Measurements from ENCODE around the gene TBC1D30.

TBC1D30 gene

GRCh38 chr12:64890873-64891468 is 66.5 kb downstream of the TBC1D30 start:
- H3K9me3 ChIP-seq (ENCODE audit: insufficient read depth, low read length), result no peaks in the 10 kb centered on the region
- no peak overlapping the region for H3K27ac ChIP-seq (ENCODE audit: low read depth, low read length)
- no peak overlapping the region for H3K9ac ChIP-seq (ENCODE audit: low read length)
- H2AFZ ChIP-seq (ENCODE audit: low read depth, low read length, severe bottlenecking), result no peak overlapping the region
- no peak overlapping the region for H3K4me2 ChIP-seq (ENCODE audit: low read depth, low read length, poor library complexity, severe bottlenecking)
- no peaks in the 10 kb centered on the region for H3K9me2 ChIP-seq (replicated peaks; ENCODE audit: insufficient read depth, low read length)
- no peaks in the 10 kb centered on the region for H4K20me1 ChIP-seq (ENCODE audit: low read depth, low read length)
- no peaks in the 10 kb centered on the region for H3K27me3 ChIP-seq (ENCODE audit: low read length)
- no peak overlapping the region for H3K4me3 ChIP-seq (ENCODE audit: insufficient read depth, low read length, poor library complexity, severe bottlenecking)
- H3F3A ChIP-seq (ENCODE audit: insufficient read depth), result no peaks in the 10 kb centered on the region
- H3K79me2 ChIP-seq (ENCODE audit: insufficient read depth, low read length), result no peaks in the 10 kb centered on the region
- H3K36me3 ChIP-seq (ENCODE audit: low read length), result no peaks in the 10 kb centered on the region
- peak; percentile 36 for TF ChIP-seq CTCF (IDR thresholded peaks at IDR 0.05; ENCODE audit: insufficient read depth, low read length, poor library complexity, severe bottlenecking)
- no peak for TF ChIP-seq EZH2phosphoT487 (conservative IDR thresholded peaks at IDR 0.05; ENCODE audit: low read length)

GRCh38 chr12:64891629-64892028 is 67.2 kb downstream of the TBC1D30 start:
- no peak overlapping the region for H3K4me3 ChIP-seq (ENCODE audit: insufficient read depth, low read length, poor library complexity, severe bottlenecking)
- H3K79me2 ChIP-seq (ENCODE audit: insufficient read depth, low read length), result no peaks in the 10 kb centered on the region
- TF ChIP-seq CTCF (IDR thresholded peaks at IDR 0.05; ENCODE audit: insufficient read depth, low read length, poor library complexity, severe bottlenecking) (no peak), EZH2phosphoT487 (conservative IDR thresholded peaks at IDR 0.05; ENCODE audit: low read length) (no peak)
- H3K27me3 ChIP-seq (ENCODE audit: low read length), result no peaks in the 10 kb centered on the region
- H3F3A ChIP-seq (ENCODE audit: insufficient read depth), result no peaks in the 10 kb centered on the region
- H2AFZ ChIP-seq (ENCODE audit: low read depth, low read length, severe bottlenecking), result no peak overlapping the region
- H3K9me2 ChIP-seq (replicated peaks; ENCODE audit: insufficient read depth, low read length), result no peaks in the 10 kb centered on the region
- no peak overlapping the region for H3K27ac ChIP-seq (ENCODE audit: low read depth, low read length)
- no peak overlapping the region for H3K9ac ChIP-seq (ENCODE audit: low read length)
- H3K9me3 ChIP-seq (ENCODE audit: insufficient read depth, low read length), result no peaks in the 10 kb centered on the region
- no peak overlapping the region for H3K4me2 ChIP-seq (ENCODE audit: low read depth, low read length, poor library complexity, severe bottlenecking)
- H4K20me1 ChIP-seq (ENCODE audit: low read depth, low read length), result no peaks in the 10 kb centered on the region
- H3K36me3 ChIP-seq (ENCODE audit: low read length), result no peaks in the 10 kb centered on the region

GRCh38 chr12:64892561-64892960 is 68.1 kb downstream of the TBC1D30 start:
- Histone ChIP-seq H3K9me2 (replicated peaks; ENCODE audit: insufficient read depth, low read length) (no peaks in the 10 kb centered on the region), H3F3A (ENCODE audit: insufficient read depth) (no peaks in the 10 kb centered on the region), H3K4me3 (ENCODE audit: insufficient read depth, low read length, poor library complexity, severe bottlenecking) (no peak overlapping the region), H3K27me3 (ENCODE audit: low read length) (no peaks in the 10 kb centered on the region), H3K9ac (ENCODE audit: low read length) (no peak overlapping the region), H3K4me2 (ENCODE audit: low read depth, low read length, poor library complexity, severe bottlenecking) (no peak overlapping the region), H3K36me3 (ENCODE audit: low read length) (no peaks in the 10 kb centered on the region), H4K20me1 (ENCODE audit: low read depth, low read length) (no peaks in the 10 kb centered on the region), H2AFZ (ENCODE audit: low read depth, low read length, severe bottlenecking) (no peak overlapping the region), H3K9me3 (ENCODE audit: insufficient read depth, low read length) (no peaks in the 10 kb centered on the region), H3K27ac (ENCODE audit: low read depth, low read length) (no peak overlapping the region), H3K79me2 (ENCODE audit: insufficient read depth, low read length) (no peaks in the 10 kb centered on the region)
- TF ChIP-seq EZH2phosphoT487 (conservative IDR thresholded peaks at IDR 0.05; ENCODE audit: low read length), result no peak
- TF ChIP-seq CTCF (IDR thresholded peaks at IDR 0.05; ENCODE audit: insufficient read depth, low read length, poor library complexity, severe bottlenecking), result no peak

All from SU-DHL-6 (cell line).